GM12878 (cell line): ENCODE measurements around the gene SCYGR2.

Experiments used
- BACH1 ChIP-seq: fragments of 450-650 bp; IDR thresholded peaks from 2 replicates; pipeline ENCODE4 v1.6.1; 2017; ENCODE audit warnings: mild to moderate bottlenecking, borderline replicate concordance
- BCLAF1 ChIP-seq: fragments of 450-650 bp; IDR thresholded peaks from 2 replicates; pipeline ENCODE4 v1.6.1; 2017; ENCODE audit warnings: antibody characterized with exemption, mild to moderate bottlenecking, moderate library complexity
- CTCF ChIP-seq, 3 experiments: IDR thresholded peaks in 2 of 3; conservative IDR thresholded peaks in 1 of 3; 2 replicates each; pipeline ENCODE4 v1.5.1; 2011; ENCODE audit warnings: low read depth in 3 of 3, low read length in 3 of 3, mild to moderate bottlenecking in 3 of 3, control low read depth in 2 of 3, moderate library complexity in 2 of 3, inconsistent platforms in 1 of 3, mixed read lengths in 1 of 3; ENCODE audit not compliant: control insufficient read depth in 2 of 3, insufficient read depth in 1 of 3; ENCODE audit errors: extremely low read depth in 1 of 3
- EP300 ChIP-seq, 2 experiments: fragments of 150-350 bp in 1 of 2; IDR thresholded peaks; 2 replicates each; pipeline ENCODE4 v1.6.1; 2011 to 2012; ENCODE audit warnings: low read depth in 2 of 2, low read length in 2 of 2, borderline replicate concordance in 1 of 2, improper control_type of control experiment in 1 of 2, inconsistent platforms in 1 of 2; ENCODE audit not compliant: control insufficient read depth in 1 of 2
- NR2C2 ChIP-seq: IDR thresholded peaks from 2 replicates; pipeline ENCODE4 v1.6.1; 2011; ENCODE audit warnings: borderline replicate concordance, low read depth; ENCODE audit not compliant: control insufficient read depth, insufficient read length
- NRF1 ChIP-seq: conservative IDR thresholded peaks from 2 replicates; pipeline ENCODE4 v1.6.1; 2011; ENCODE audit warnings: mild to moderate bottlenecking, low read depth, low read length, improper control_type of control experiment
- REST ChIP-seq: IDR thresholded peaks from 2 replicates; pipeline ENCODE4 v1.6.1; 2012; ENCODE audit warnings: mild to moderate bottlenecking, low read depth, low read length

- TF ChIP-seq BACH1, result no peak
- no peak for TF ChIP-seq CTCF (IDR thresholded peaks at IDR 0.05 in 2 of 3, conservative IDR thresholded peaks at IDR 0.05 in 1 of 3; ENCODE audit: control insufficient read depth in 2 of 3, extremely low read depth in 1 of 3, insufficient read depth in 1 of 3, low read depth in 3 of 3, low read length in 3 of 3)
- no peak for TF ChIP-seq NR2C2
- no peak for TF ChIP-seq EP300 (IDR thresholded peaks at IDR 0.05; ENCODE audit: borderline replicate concordance in 1 of 2, control insufficient read depth in 1 of 2, low read depth in 2 of 2, low read length in 2 of 2)
- TF ChIP-seq REST, result no peak
- no peak for TF ChIP-seq BCLAF1
- TF ChIP-seq NRF1, result no peak
Measured at GRCh38 chr2:227630322-227630721, 31.6 kb downstream of the SCYGR2 start.
